Common myeloid progenitor, CD34-positive (primary cell): ENCODE results near the gene STMN1.

ENCODE experiments used
- CTCF ChIA-PET: fragments of 350-600 bp; sonication (Branson Sonifier 250); formaldehyde crosslinking; loops from one replicate; lab custom pipeline; 2021; ENCODE audit warnings: antibody characterized with exemption; lab: Charles Lee
- POLR2A ChIA-PET: fragments of 350-600 bp; sonication (Branson Sonifier 250); formaldehyde crosslinking; loops from one replicate; lab custom pipeline; 2021; ENCODE audit warnings: antibody characterized with exemption; lab: Charles Lee
- DNase-seq, 3 donors: peaks; one replicate each; pipeline versions ENCODE4 v3.0.0 to v3.0.0-alpha.2; 2013
- H3K27ac ChIP-seq, 2 experiments: 1 replicate in 1 of 2; 2 replicates in 1 of 2; pipeline ENCODE4 v1.7.0; 2013; ENCODE audit warnings: inconsistent platforms in 2 of 2, low read length in 2 of 2, mild to moderate bottlenecking in 2 of 2, low read depth in 1 of 2, moderate library complexity in 1 of 2; ENCODE audit not compliant: severe bottlenecking in 2 of 2, insufficient read depth in 1 of 2, poor library complexity in 1 of 2
- H3K27me3 ChIP-seq, 5 experiments: replicated peaks in 2 of 5; 1 replicate in 3 of 5; 2 replicates in 2 of 5; pipeline versions ENCODE4 v1.6.1 to v1.7.0; 2013; ENCODE audit warnings: low read length in 4 of 5, mild to moderate bottlenecking in 2 of 5, moderate library complexity in 2 of 5, inconsistent platforms in 1 of 5; ENCODE audit not compliant: insufficient read depth in 5 of 5, control insufficient read depth in 4 of 5
- H3K36me3 ChIP-seq, 4 experiments: 1 replicate in 2 of 4; 2 replicates in 2 of 4; pipeline versions ENCODE4 v1.6.1 to v1.7.0; 2013; ENCODE audit warnings: low read length in 3 of 4, control low read depth in 1 of 4, mild to moderate bottlenecking in 1 of 4; ENCODE audit not compliant: control insufficient read depth in 4 of 4, insufficient read depth in 4 of 4
- H3K4me1 ChIP-seq, 4 experiments: 1 replicate in 3 of 4; 2 replicates in 1 of 4; pipeline versions ENCODE4 v1.6.1 to v1.7.1; 2013; ENCODE audit warnings: low read length in 3 of 4, mild to moderate bottlenecking in 3 of 4, control low read depth in 1 of 4, inconsistent platforms in 1 of 4, moderate library complexity in 1 of 4; ENCODE audit not compliant: control insufficient read depth in 4 of 4, insufficient read depth in 4 of 4; ENCODE audit errors: control extremely low read depth in 1 of 4
- H3K4me3 ChIP-seq, 7 experiments: 1 replicate in 4 of 7; 2 replicates in 3 of 7; pipeline versions ENCODE4 v1.5.1 to v1.7.0; 2013; ENCODE audit warnings: mild to moderate bottlenecking in 7 of 7, low read length in 6 of 7, moderate library complexity in 6 of 7, inconsistent platforms in 2 of 7, low read depth in 2 of 7, control low read depth in 1 of 7; ENCODE audit not compliant: insufficient read depth in 4 of 7, control insufficient read depth in 1 of 7; ENCODE audit errors: extremely low read depth in 1 of 7
- H3K9me3 ChIP-seq, 5 experiments: 1 replicate in 4 of 5; 2 replicates in 1 of 5; pipeline versions ENCODE4 v1.6.1 to v1.7.1; 2013; ENCODE audit warnings: low read length in 4 of 5, mild to moderate bottlenecking in 2 of 5, inconsistent platforms in 1 of 5, low read depth in 1 of 5, moderate library complexity in 1 of 5; ENCODE audit not compliant: control insufficient read depth in 4 of 5, insufficient read depth in 2 of 5; ENCODE audit errors: control extremely low read depth in 1 of 5
- WGBS: methylation state at CpG from one replicate; pipeline ENCODE4 v1.1.5; 2013; ENCODE audit not compliant: insufficient coverage; 5-methylcytosine and 5-hydroxymethylcytosine counted together

The STMN1 gene

GRCh38 chr1:25873120-25873519 is 33.1 kb downstream of the STMN1 start:
- H3K4me3 ChIP-seq, result peak overlapping the region in 1 of 7 experiments; percentile 48
- 100% methylated on average over 3 of the region's 3 CpGs for WGBS
- ChIA-PET CTCF (no interaction called here), POLR2A (no interaction called here)
- H3K36me3 ChIP-seq, result peaks cover 0 to 17% (median 5%) of the 10 kb centered on the region in 4 experiments
- no peaks in the 10 kb centered on the region for H3K27me3 ChIP-seq
- H3K9me3 ChIP-seq, result no peaks in the 10 kb centered on the region
- H3K27ac ChIP-seq, result no peak overlapping the region
- DNase-seq, result peak in 1 of 3 donors; percentile 26
- peaks cover 0 to 53% (median 44%) of the 10 kb centered on the region in 4 experiments for H3K4me1 ChIP-seq

GRCh38 chr1:25872713-25873112 is 33.5 kb downstream of the STMN1 start:
- ChIA-PET CTCF (interaction anchor here (0.7 kb wide), 1 partner anchor 1286 kb away, joined by 3 read pairs; no protein-coding TSS in a partner anchor), POLR2A (no interaction called here)
- no peaks in the 10 kb centered on the region for H3K27me3 ChIP-seq
- peaks cover 0 to 53% (median 44%) of the 10 kb centered on the region in 4 experiments for H3K4me1 ChIP-seq
- H3K4me3 ChIP-seq, result peak overlapping the region in 1 of 7 experiments; percentile 48
- DNase-seq, result peak in 2 of 3 donors; percentile 44 to 53
- WGBS, result 0% methylated on average over 1 of the region's 2 CpGs
- no peaks in the 10 kb centered on the region for H3K9me3 ChIP-seq
- H3K27ac ChIP-seq, result no peak overlapping the region
- H3K36me3 ChIP-seq, result peaks cover 0 to 21% (median 6%) of the 10 kb centered on the region in 4 experiments

- Histone ChIP-seq H3K27me3 (no peaks in the 10 kb centered on the region), H3K4me3 (no peak overlapping the region), H3K4me1 (peaks cover 0 to 53% (median 44%) of the 10 kb centered on the region in 4 experiments), H3K36me3 (peaks cover 0 to 21% (median 6%) of the 10 kb centered on the region in 4 experiments), H3K9me3 (no peaks in the 10 kb centered on the region), H3K27ac (no peak overlapping the region)
- ChIA-PET POLR2A (no interaction called here), CTCF (interaction anchor here (0.7 to 1.0 kb wide), 2 partner anchors 55 to 1285 kb away, joined by 3 read pairs; no protein-coding TSS in a partner anchor)
- 88% methylated on average over 7 of the region's 9 CpGs for WGBS
- no peak for DNase-seq
These were observed 34.3 kb downstream of the STMN1 start for GRCh38 chr1:25871704-25872494.

- ChIA-PET CTCF (interaction anchor here (0.8 to 1.0 kb wide), 4 partner anchors 23 to 56 kb away, joined by 3 to 4 read pairs (median 3); no protein-coding TSS in a partner anchor), POLR2A (interaction anchor here (0.7 kb wide), 1 partner anchor 10 kb away, joined by 3 read pairs; no protein-coding TSS in a partner anchor)
- Histone ChIP-seq H3K36me3 (peaks cover 0 to 21% (median 6%) of the 10 kb centered on the region in 4 experiments), H3K9me3 (no peaks in the 10 kb centered on the region), H3K4me1 (peaks cover 0 to 52% (median 43%) of the 10 kb centered on the region in 4 experiments), H3K27ac (no peak overlapping the region), H3K27me3 (no peaks in the 10 kb centered on the region), H3K4me3 (no peak overlapping the region)
- WGBS, result 17% methylated on average over 2 of the region's 5 CpGs
- DNase-seq, result no peak
These were observed 35.0 kb downstream of the STMN1 start for GRCh38 chr1:25871086-25871703.

GRCh38 chr1:25870614-25871013 is 35.6 kb downstream of the STMN1 start:
- Histone ChIP-seq H3K27ac (no peak overlapping the region), H3K36me3 (peaks cover 0 to 21% (median 6%) of the 10 kb centered on the region in 4 experiments), H3K4me3 (no peak overlapping the region), H3K27me3 (no peaks in the 10 kb centered on the region), H3K4me1 (peaks cover 0 to 50% (median 37%) of the 10 kb centered on the region in 4 experiments), H3K9me3 (no peaks in the 10 kb centered on the region)
- WGBS, result 100% methylated on average over 1 of the region's 1 CpG
- CTCF ChIA-PET, result interaction anchor here (0.8 to 2.2 kb wide), 4 partner anchors 24 to 35 kb away, joined by 3 to 8 read pairs (median 4); no protein-coding TSS in a partner anchor
- no peak for DNase-seq
- POLR2A ChIA-PET, result interaction anchor here (0.7 kb wide), 1 partner anchor 10 kb away, joined by 3 read pairs; no protein-coding TSS in a partner anchor

- ChIA-PET CTCF (interaction anchor here (0.8 to 2.2 kb wide), 3 partner anchors 25 to 31 kb away, joined by 3 to 8 read pairs (median 4); no protein-coding TSS in a partner anchor), POLR2A (interaction anchor here (0.7 kb wide), 1 partner anchor 9 kb away, joined by 3 read pairs; no protein-coding TSS in a partner anchor)
- H3K27me3 ChIP-seq, result no peaks in the 10 kb centered on the region
- H3K36me3 ChIP-seq, result peaks cover 0 to 23% (median 6%) of the 10 kb centered on the region in 4 experiments
- H3K4me3 ChIP-seq, result no peak overlapping the region
- H3K9me3 ChIP-seq, result no peaks in the 10 kb centered on the region
- 89% methylated on average over 6 of the region's 6 CpGs for WGBS
- no peak overlapping the region for H3K27ac ChIP-seq
- peak in 2 of 3 donors; percentile 12 to 14 for DNase-seq
- peaks cover 0 to 47% (median 34%) of the 10 kb centered on the region in 4 experiments for H3K4me1 ChIP-seq
These were observed 36.2 kb downstream of the STMN1 start for GRCh38 chr1:25869909-25870606.
